SK-N-MC (cell line): ENCODE data around the gene CD74.
"Not testable (repeated sequence)": the region's sequence is repeated elsewhere in the genome, so short reads cannot be mapped to it uniquely, and the experiment has no call there.

Experiments used
- DNase-seq: peaks from one replicate; pipeline ENCODE4 v3.0.0-alpha.2; 2011; ENCODE audit warnings: low read depth, low spot score
- H3K27ac ChIP-seq: fragments of 200-600 bp; sonication (generic); 2 replicates; pipeline ENCODE4 v1.5.1; 2016; ENCODE audit warnings: mixed run types
- H3K36me3 ChIP-seq: fragments of 200-600 bp; sonication (generic); 2 replicates; pipeline ENCODE4 v1.6.1; 2017; ENCODE audit warnings: antibody characterized with exemption, low read length, mixed read lengths; ENCODE audit not compliant: insufficient read depth
- H3K4me3 ChIP-seq: fragments of 200-600 bp; sonication (generic); 2 replicates; pipeline ENCODE4 v1.5.1; 2016
- H3K9ac ChIP-seq: fragments of 200-600 bp; sonication (generic); 2 replicates; pipeline ENCODE4 v1.8.0; 2017; ENCODE audit warnings: mixed run types, mixed read lengths; ENCODE audit not compliant: insufficient read length
- H3K9me3 ChIP-seq: fragments of 200-600 bp; sonication (generic); 2 replicates; pipeline ENCODE4 v1.6.1; 2017; ENCODE audit warnings: low read depth, mild to moderate bottlenecking, antibody characterized with exemption, low read length, moderate library complexity, mixed read lengths
- EZH2 ChIP-seq: fragments of 200-600 bp; sonication (generic); IDR thresholded peaks from one replicate; pipeline ENCODE4 v1.6.1; 2017; ENCODE audit warnings: antibody characterized with exemption
- FOXP2 ChIP-seq: optimal IDR thresholded peaks from 2 replicates; pipeline ENCODE3; 2011; ENCODE audit warnings: mild to moderate bottlenecking, moderate library complexity; ENCODE audit not compliant: insufficient read depth; ENCODE audit errors: extremely low read length, control extremely low read depth
- POLR2AphosphoS5 ChIP-seq: IDR thresholded peaks from 2 replicates; pipeline ENCODE4 v1.6.1; 2012; ENCODE audit warnings: mild to moderate bottlenecking, low read depth, low read length, borderline replicate concordance

CD74 gene

DNA sequence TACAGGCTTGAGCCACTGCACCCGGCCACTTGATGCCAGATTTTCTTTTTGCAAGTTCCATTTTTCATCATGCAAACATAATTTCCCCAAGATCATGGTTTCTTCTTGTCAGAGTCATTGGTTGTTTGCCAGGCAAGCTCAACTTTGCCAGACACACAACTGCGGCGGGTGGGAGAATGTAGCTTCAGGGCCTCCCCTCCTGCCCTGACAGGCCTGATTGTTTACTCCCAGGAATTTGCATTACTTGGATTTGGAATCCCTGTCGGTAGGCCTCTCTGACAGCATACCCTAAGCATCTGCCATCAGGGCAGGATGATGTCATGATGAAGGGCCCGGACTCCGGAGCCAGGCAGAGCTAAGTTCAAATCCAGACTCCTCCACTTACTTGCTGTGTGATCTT lies 21.8 kb upstream of the CD74 start:
- TF ChIP-seq EZH2, result no peak
- no peak for TF ChIP-seq FOXP2
- TF ChIP-seq POLR2AphosphoS5, result no peak
- H3K36me3 ChIP-seq, result no peaks in the 10 kb centered on the region
- no peak for DNase-seq
- H3K27ac ChIP-seq, result no peak overlapping the region
- H3K9ac ChIP-seq, result no peak overlapping the region
- H3K4me3 ChIP-seq, result no peak overlapping the region
- H3K9me3 ChIP-seq, result no peaks in the 10 kb centered on the region

DNA sequence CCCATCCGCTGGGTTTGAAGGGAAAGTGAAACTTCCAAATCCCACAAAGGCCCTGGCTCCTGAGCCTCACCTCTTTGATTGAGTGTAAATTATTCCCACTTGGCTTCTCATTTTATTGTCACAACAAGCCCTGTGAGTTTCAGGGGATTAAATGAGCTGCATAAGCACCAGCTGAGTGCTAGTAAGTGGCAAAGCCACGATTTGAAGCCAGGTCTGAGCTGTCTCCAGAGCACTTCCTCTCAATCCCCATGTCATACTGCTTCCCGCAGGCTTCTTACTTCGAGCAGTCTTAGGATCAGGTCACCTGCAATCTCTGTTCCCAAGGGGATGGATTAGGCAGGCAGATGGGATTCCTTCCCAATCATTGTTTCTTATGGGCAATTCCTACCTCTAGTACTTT lies 18.9 kb upstream of the CD74 start:
- no peak for DNase-seq
- Histone ChIP-seq H3K9me3 (no peaks in the 10 kb centered on the region), H3K9ac (no peak overlapping the region), H3K36me3 (no peaks in the 10 kb centered on the region), H3K4me3 (no peak overlapping the region), H3K27ac (no peak overlapping the region)
- TF ChIP-seq POLR2AphosphoS5, result no peak
- TF ChIP-seq EZH2, result no peak
- TF ChIP-seq FOXP2, result no peak

DNA sequence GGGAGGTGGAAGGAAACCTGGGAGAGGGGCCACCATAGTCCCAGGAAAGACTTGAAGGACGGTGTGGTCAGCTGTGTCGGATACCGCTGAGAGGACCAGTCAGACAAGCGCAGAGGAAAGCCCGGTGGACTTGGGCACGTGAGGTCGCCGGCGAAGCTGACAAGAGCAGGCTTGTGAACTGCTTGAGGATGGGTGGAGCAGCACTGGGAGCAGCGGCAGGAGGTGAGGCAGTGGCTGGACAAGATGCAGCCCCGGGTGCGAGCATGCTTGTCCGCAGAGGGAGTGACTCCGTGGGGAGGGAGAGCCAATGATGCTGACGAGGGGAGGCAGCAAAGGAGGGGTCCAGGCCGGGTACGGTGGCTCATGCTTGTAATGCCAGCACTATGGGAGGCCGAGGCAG lies 18.3 kb upstream of the CD74 start:
- Histone ChIP-seq H3K36me3 (no peaks in the 10 kb centered on the region), H3K9me3 (no peaks in the 10 kb centered on the region), H3K9ac (no peak overlapping the region), H3K4me3 (no peak overlapping the region), H3K27ac (no peak overlapping the region)
- no peak for DNase-seq
- no peak for TF ChIP-seq POLR2AphosphoS5
- no peak for TF ChIP-seq FOXP2
- no peak for TF ChIP-seq EZH2

DNA sequence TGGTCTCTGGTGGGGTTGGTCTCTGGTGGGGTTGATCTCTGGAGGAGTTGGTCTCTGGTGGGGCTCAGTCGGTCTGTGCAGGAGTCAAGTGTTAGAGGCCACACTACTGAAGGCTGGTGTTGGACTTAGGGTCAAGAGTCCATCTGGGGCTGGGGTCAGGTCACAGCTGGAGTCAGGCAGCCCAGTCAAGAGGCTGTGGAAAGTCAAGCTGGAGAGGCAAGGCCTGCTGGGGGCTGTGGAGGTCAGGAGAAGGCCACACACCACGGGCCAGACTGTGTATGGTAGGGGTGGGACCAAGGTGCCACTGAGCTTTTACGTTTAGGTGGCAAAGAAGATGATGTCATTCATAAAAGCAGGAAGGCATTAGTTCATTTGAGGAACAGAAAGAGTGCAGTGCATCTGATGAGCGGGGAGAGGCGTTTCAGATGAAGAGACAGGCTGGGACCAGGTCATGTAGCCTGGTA lies 16.7 kb upstream of the CD74 start:
- no peaks in the 10 kb centered on the region for H3K9me3 ChIP-seq
- no peak overlapping the region for H3K27ac ChIP-seq
- no peaks in the 10 kb centered on the region for H3K36me3 ChIP-seq
- TF ChIP-seq POLR2AphosphoS5, result no peak
- no peak for TF ChIP-seq EZH2
- no peak for TF ChIP-seq FOXP2
- no peak overlapping the region for H3K4me3 ChIP-seq
- no peak overlapping the region for H3K9ac ChIP-seq
- no peak for DNase-seq

DNA sequence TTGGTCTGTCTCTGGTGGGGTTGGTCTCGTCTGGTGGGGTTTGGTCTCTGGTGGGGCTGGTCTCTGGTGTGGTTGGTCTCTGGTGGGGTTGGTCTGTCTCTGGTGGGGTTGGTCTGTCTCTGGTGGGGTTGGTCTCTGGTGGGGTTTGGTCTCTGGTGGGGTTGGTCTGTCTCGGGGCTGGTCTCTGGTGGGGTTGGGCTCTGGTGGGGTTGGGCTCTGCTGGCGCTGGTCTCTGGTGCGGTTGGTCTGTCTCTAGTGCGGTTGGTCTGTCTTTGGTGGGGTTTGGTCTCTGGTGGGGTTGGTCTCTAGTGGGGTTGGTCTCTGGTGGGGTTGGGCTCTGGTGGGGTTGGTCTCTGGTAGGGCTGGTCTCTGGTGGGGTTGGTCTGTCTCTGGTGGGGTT lies 16.3 kb upstream of the CD74 start:
- Histone ChIP-seq H3K36me3 (no peaks in the 10 kb centered on the region), H3K27ac (no peak overlapping the region), H3K9me3 (no peaks in the 10 kb centered on the region), H3K4me3 (no peak overlapping the region), H3K9ac (no peak overlapping the region)
- TF ChIP-seq POLR2AphosphoS5 (no peak), FOXP2 (no peak), EZH2 (no peak)
- no peak for DNase-seq

DNA sequence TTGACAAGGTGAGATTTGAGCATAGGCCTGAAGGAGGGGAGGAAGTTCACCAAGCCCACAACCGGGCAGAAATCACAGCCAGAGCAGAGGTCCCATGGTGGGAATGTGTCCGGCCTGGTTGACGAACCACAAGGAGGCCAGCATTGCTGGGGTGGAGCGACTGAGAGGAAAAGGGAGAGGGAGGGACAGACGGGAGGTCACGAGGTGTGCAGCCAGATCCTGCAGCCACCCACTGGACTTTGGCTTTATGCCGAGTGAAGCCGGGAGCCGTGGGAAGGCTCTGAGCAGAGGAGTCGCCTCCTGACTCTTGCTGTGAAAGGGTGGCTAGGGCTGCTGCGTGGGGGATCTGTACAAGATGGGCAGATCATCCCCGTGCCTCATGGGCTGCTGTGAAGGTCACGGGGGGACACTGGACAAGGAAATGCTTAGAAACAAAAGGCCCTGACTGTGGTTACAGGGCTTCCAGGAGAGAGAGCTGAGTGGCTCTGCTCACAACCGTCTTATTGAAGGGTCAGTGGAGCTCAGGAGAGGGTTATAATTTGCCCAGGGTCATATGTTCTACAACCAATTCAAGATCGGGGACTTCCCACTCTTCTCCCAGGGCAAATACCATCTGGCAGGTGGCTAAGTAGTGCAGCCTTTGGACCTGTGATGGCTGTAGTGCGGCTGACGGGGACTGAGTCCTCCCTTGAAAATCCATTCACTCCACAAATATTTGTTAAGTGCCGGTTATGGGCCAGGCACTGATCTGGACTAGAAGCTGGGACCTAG lies 15.6 kb upstream of the CD74 start:
- no peak for DNase-seq
- Histone ChIP-seq H3K27ac (no peak overlapping the region), H3K9ac (no peak overlapping the region), H3K36me3 (no peaks in the 10 kb centered on the region), H3K9me3 (no peaks in the 10 kb centered on the region), H3K4me3 (no peak overlapping the region)
- TF ChIP-seq EZH2 (no peak), POLR2AphosphoS5 (no peak), FOXP2 (no peak)

DNA sequence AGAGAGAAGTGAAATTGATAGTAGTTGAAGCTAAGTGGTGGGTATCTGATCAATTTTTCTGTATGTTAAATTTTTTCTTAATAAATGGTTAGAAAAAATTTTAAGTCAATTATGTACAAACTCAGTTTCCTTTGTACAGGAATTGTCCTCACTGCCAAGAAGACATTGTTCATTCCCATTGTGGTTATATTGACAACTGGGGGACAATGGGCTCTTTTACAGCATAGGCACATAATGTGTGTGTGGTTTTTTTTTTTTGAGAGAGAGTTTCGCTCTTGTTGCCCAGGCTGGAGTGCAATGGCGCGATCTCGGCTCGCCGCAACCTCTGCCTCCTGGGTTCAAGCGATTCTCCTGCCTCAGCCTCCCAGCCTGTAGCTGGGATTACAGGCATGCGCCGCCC lies 13.5 kb upstream of the CD74 start:
- not testable (repeated sequence) for H3K4me3 ChIP-seq, H3K9me3 ChIP-seq, H3K9ac ChIP-seq, H3K27ac ChIP-seq, DNase-seq, H3K36me3 ChIP-seq

DNA sequence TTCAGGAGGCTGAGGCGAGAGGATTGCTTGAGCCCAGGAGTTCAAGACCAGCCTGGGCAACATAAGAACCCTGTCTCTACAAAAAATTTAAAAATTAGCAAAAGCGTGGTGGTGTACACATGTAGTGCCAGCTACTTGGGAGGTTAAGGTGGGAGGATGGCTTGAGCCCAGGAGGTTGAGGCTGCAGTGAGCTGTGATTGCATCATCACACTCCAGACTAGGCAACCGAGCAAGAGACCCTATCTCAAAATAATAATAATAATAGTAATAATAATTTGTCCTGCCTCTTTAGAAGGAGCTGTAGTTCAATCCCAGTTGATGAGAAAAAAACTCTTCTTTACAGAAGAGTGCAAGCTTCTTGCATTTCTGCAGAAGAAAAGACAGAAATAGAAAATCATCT lies 10.0 kb upstream of the CD74 start:
- Histone ChIP-seq H3K27ac (no peak overlapping the region), H3K9me3 (no peaks in the 10 kb centered on the region), H3K36me3 (no peaks in the 10 kb centered on the region), H3K4me3 (no peak overlapping the region), H3K9ac (no peak overlapping the region)
- DNase-seq, result no peak
- TF ChIP-seq EZH2 (no peak), POLR2AphosphoS5 (no peak), FOXP2 (no peak)

DNA sequence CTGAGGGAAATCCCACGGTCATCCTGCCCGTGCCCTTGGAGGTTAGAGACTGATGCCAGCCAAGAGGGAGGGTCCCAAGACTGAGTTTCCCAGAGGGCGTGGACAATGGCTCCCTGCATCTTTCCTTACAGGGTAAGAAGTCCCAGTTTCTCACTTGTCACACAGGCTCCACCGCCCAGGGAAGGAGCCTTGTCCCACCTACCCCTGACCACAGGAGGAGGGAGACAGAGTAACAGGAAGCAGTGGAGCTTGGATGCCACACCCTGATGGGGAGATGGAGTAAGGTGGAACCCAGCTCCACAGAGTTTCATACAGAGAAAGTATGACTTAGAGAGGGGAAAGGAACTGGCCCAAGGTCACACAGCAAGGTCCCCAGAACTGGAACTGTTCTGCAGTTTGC lies 9.4 kb upstream of the CD74 start:
- no peak overlapping the region for H3K27ac ChIP-seq
- no peaks in the 10 kb centered on the region for H3K36me3 ChIP-seq
- TF ChIP-seq POLR2AphosphoS5 (no peak), FOXP2 (no peak), EZH2 (no peak)
- no peak overlapping the region for H3K4me3 ChIP-seq
- H3K9me3 ChIP-seq, result no peaks in the 10 kb centered on the region
- no peak for DNase-seq
- no peak overlapping the region for H3K9ac ChIP-seq
